Measurements from ENCODE around the gene LRG1.

LRG1 gene

DNA sequence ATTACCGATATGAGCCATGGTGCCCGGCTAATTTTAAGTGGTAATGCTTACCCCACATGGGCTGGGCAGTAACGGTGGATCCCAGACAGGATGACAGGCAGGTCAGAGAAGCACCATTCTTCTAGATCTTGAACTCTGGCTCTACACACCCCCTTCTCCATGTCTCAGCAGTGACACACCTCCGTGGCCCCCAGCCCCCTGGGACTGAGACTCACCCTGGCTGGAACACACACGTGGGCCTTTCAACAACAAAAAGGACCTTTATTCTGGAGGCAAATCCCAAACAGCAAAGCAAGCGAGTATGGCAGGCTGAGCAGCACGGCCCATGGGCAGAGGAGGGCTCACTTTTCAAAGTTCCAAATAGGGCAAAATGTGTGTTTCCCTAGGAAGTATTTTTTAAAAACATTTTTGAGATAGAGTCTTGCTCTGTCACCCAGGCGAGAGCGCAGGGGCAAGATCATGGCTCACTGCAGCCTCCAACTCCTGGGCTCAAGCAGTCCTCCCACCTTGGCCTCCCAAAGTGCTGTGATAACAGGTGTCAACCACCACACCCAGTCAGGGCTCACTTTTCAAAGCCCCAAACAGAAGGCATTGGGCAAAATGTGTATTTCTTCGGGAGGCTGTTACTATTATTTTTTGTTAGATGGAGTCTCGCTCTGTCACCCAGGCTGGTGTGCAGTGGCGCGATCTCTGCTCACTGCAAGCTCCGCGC lies 17.4 kb downstream of the LRG1 start:
- Histone ChIP-seq H3K27me3 (ENCODE audit: insufficient read depth, low read length, poor library complexity) (no peaks in the 10 kb centered on the region), H3K4me1 (ENCODE audit: control insufficient read depth, low read depth, low read length) (no peaks in the 10 kb centered on the region), H2BK120ac (ENCODE audit: low read depth, low read length) (no peak overlapping the region), H3K79me1 (ENCODE audit: low read length) (no peaks in the 10 kb centered on the region), H3K56ac (ENCODE audit: low read length) (no peak overlapping the region), H3K4me3 (ENCODE audit: low read length) (no peak overlapping the region), H3K18ac (ENCODE audit: low read length) (no peak overlapping the region), H3K36me3 (ENCODE audit: control insufficient read depth, insufficient read depth, low read length) (no peaks in the 10 kb centered on the region), H4K5ac (ENCODE audit: low read length) (no peak overlapping the region), H2BK15ac (replicated peaks; ENCODE audit: low read depth) (no peak overlapping the region), H3K4ac (ENCODE audit: low read depth, low read length) (no peak overlapping the region), H3K27ac (ENCODE audit: low read depth, low read length) (no peak overlapping the region), H3K9ac (ENCODE audit: low read length) (no peak overlapping the region), H2BK5ac (ENCODE audit: low read length) (no peak overlapping the region), H4K8ac (ENCODE audit: low read depth, low read length) (no peak overlapping the region), H3K4me2 (ENCODE audit: low read length) (no peak overlapping the region), H3K79me2 (ENCODE audit: control insufficient read depth, insufficient read depth, low read length) (no peaks in the 10 kb centered on the region), H2AK5ac (ENCODE audit: low read length) (no peak overlapping the region), H3K23ac (ENCODE audit: low read length) (no peak overlapping the region)
- no CpG with 5 or more reads among the region's 15 CpGs for WGBS (ENCODE audit: extremely low coverage, insufficient coverage, low lambda C conversion rate)
- DNase-seq, result no peak

DNA sequence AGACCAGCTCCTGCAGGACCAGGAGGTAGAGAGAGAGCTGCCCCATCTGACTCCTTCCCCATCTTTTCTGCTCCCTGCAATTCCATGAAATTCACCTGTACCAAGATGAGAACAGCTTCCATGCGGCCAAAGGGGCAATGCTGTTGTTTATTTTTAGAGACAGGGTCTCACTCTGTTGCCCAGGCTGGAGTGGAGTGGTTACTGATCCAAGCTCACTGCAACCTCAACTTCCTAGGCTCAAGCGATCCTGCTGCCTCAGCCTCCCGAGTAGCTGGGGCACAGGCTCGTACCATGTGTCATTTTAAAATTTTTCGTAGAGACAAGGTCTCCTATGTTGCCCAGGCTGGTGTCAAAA lies 18.0 kb downstream of the LRG1 start:
- H3K27ac ChIP-seq (ENCODE audit: low read depth, low read length), result no peak overlapping the region
- no peak overlapping the region for H2BK5ac ChIP-seq (ENCODE audit: low read length)
- no peak overlapping the region for H3K4me2 ChIP-seq (ENCODE audit: low read length)
- H3K4ac ChIP-seq (ENCODE audit: low read depth, low read length), result no peak overlapping the region
- no peak overlapping the region for H2BK120ac ChIP-seq (ENCODE audit: low read depth, low read length)
- H2BK15ac ChIP-seq (replicated peaks; ENCODE audit: low read depth), result no peak overlapping the region
- H3K56ac ChIP-seq (ENCODE audit: low read length), result no peak overlapping the region
- H3K79me1 ChIP-seq (ENCODE audit: low read length), result no peaks in the 10 kb centered on the region
- no peak overlapping the region for H3K18ac ChIP-seq (ENCODE audit: low read length)
- no peak for DNase-seq
- H3K9ac ChIP-seq (ENCODE audit: low read length), result no peak overlapping the region
- no peaks in the 10 kb centered on the region for H3K27me3 ChIP-seq (ENCODE audit: insufficient read depth, low read length, poor library complexity)
- H3K23ac ChIP-seq (ENCODE audit: low read length), result no peak overlapping the region
- H3K36me3 ChIP-seq (ENCODE audit: control insufficient read depth, insufficient read depth, low read length), result no peaks in the 10 kb centered on the region
- H4K8ac ChIP-seq (ENCODE audit: low read depth, low read length), result no peak overlapping the region
- H3K4me3 ChIP-seq (ENCODE audit: low read length), result no peak overlapping the region
- H2AK5ac ChIP-seq (ENCODE audit: low read length), result no peak overlapping the region
- H4K5ac ChIP-seq (ENCODE audit: low read length), result no peak overlapping the region
- H3K4me1 ChIP-seq (ENCODE audit: control insufficient read depth, low read depth, low read length), result no peaks in the 10 kb centered on the region
- H3K79me2 ChIP-seq (ENCODE audit: control insufficient read depth, insufficient read depth, low read length), result no peaks in the 10 kb centered on the region
- WGBS (ENCODE audit: extremely low coverage, insufficient coverage, low lambda C conversion rate), result no CpG with 5 or more reads among the region's 5 CpGs

DNA sequence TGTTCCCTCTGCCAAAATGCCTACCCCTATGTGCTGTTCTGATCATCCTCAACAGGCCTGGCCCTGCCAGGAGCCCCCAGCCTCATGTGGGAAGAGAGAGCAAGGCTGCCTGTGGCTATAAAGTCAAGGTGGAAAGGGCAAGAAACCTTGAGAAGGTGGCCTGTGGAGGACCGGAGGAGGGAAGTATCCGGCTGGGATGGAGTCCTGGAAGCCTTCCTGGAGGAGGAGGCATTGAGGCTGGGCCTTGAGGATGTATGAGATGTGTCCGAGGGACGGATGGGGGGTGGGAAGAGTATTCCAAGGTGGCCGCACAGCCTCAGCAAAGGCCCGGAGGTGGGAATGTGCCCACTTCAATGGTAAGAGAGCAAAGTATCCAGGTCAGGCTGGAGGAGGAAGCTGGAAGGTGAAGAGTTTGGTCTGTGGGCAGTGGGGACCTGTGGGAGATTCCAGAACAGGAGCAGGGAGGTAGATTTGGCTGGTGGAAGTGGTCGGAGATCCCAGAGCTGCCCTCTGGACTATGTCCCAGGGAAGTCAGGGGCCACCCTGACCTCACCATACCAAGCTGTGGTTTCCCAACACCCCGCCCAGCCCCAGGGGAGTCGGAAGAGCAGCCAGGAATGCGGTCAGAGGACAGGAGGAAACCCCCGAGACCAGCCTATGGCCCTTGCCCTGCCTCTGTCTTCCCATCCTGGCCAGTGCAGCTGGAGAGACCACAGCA lies 18.5 kb downstream of the LRG1 start:
- Histone ChIP-seq H4K5ac (ENCODE audit: low read length) (no peak overlapping the region), H3K27ac (ENCODE audit: low read depth, low read length) (no peak overlapping the region), H3K4me3 (ENCODE audit: low read length) (no peak overlapping the region), H3K9ac (ENCODE audit: low read length) (no peak overlapping the region), H2BK15ac (replicated peaks; ENCODE audit: low read depth) (no peak overlapping the region), H3K79me1 (ENCODE audit: low read length) (no peaks in the 10 kb centered on the region), H3K27me3 (ENCODE audit: insufficient read depth, low read length, poor library complexity) (no peaks in the 10 kb centered on the region), H3K4me2 (ENCODE audit: low read length) (no peak overlapping the region), H3K18ac (ENCODE audit: low read length) (no peak overlapping the region), H3K56ac (ENCODE audit: low read length) (no peak overlapping the region), H3K4me1 (ENCODE audit: control insufficient read depth, low read depth, low read length) (no peaks in the 10 kb centered on the region), H2AK5ac (ENCODE audit: low read length) (no peak overlapping the region), H3K36me3 (ENCODE audit: control insufficient read depth, insufficient read depth, low read length) (no peaks in the 10 kb centered on the region), H2BK5ac (ENCODE audit: low read length) (no peak overlapping the region), H2BK120ac (ENCODE audit: low read depth, low read length) (no peak overlapping the region), H3K79me2 (ENCODE audit: control insufficient read depth, insufficient read depth, low read length) (no peaks in the 10 kb centered on the region), H3K4ac (ENCODE audit: low read depth, low read length) (no peak overlapping the region), H4K8ac (ENCODE audit: low read depth, low read length) (no peak overlapping the region), H3K23ac (ENCODE audit: low read length) (no peak overlapping the region)
- DNase-seq, result no peak
- no CpG with 5 or more reads among the region's 11 CpGs for WGBS (ENCODE audit: extremely low coverage, insufficient coverage, low lambda C conversion rate)

DNA sequence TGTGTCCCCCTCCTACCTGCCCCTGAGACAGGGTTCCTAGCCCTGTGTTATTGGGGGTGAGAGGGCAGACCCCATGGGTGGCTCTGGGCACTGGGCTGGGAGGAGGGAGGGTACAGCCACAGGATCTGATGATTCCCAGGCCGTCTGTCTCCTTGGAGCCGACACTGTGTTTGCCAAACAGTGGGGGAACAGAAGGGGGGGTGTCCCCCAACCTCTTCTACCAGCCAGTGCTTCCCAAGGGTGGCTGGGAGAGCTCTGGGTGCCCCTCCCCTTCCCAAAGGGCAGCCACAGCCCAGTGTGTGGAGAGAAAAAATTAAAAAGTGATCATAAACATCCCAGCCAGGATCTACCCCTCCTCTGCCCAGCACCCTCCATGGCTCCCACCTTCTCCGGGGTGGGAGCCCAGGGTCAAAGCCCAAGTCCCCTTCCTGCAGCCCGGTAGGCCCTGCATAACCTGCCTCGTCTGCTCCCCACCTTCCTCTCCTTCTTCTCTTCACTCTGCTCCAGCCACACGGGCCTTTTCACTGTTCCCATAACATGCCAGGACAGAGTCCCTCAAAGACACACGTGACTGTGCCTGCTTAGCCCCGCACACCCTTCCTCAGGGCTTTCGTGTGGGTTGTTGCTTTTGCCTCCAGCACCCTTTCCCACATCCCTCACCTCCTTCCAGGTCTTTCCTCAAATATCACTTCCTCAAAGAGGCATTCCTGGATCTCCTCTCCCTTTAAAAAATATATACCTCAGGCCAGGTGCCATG lies 20.1 kb downstream of the LRG1 start:
- Histone ChIP-seq H3K56ac (ENCODE audit: low read length) (no peak overlapping the region), H2AK5ac (ENCODE audit: low read length) (no peak overlapping the region), H4K8ac (ENCODE audit: low read depth, low read length) (no peak overlapping the region), H3K4me1 (ENCODE audit: control insufficient read depth, low read depth, low read length) (no peaks in the 10 kb centered on the region), H3K36me3 (ENCODE audit: control insufficient read depth, insufficient read depth, low read length) (no peaks in the 10 kb centered on the region), H3K18ac (ENCODE audit: low read length) (no peak overlapping the region), H3K9ac (ENCODE audit: low read length) (no peak overlapping the region), H3K79me1 (ENCODE audit: low read length) (no peaks in the 10 kb centered on the region), H3K4me3 (ENCODE audit: low read length) (no peak overlapping the region), H4K5ac (ENCODE audit: low read length) (no peak overlapping the region), H3K4me2 (ENCODE audit: low read length) (no peak overlapping the region), H3K27ac (ENCODE audit: low read depth, low read length) (no peak overlapping the region), H2BK15ac (replicated peaks; ENCODE audit: low read depth) (no peak overlapping the region), H2BK5ac (ENCODE audit: low read length) (no peak overlapping the region), H3K23ac (ENCODE audit: low read length) (no peak overlapping the region), H3K4ac (ENCODE audit: low read depth, low read length) (no peak overlapping the region), H3K79me2 (ENCODE audit: control insufficient read depth, insufficient read depth, low read length) (no peaks in the 10 kb centered on the region), H3K27me3 (ENCODE audit: insufficient read depth, low read length, poor library complexity) (no peaks in the 10 kb centered on the region), H2BK120ac (ENCODE audit: low read depth, low read length) (no peak overlapping the region)
- DNase-seq, result no peak
- WGBS (ENCODE audit: extremely low coverage, insufficient coverage, low lambda C conversion rate), result no CpG with 5 or more reads among the region's 9 CpGs

DNA sequence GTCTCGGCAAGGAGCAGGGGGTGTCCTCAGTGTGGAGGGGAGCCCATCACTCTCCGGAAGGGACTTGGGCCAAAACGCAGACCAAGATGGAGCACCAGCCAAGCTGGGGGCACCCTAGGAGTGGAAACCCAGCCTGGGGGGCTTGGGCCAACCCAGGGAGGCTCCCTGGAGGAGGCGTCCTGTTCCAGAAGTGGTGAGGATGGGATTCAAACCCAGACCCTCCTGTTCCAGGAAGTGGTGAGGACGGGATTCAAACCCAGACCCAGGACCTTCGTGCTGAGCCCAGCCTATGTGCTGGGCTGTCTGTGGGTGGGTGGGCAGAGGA lies 20.7 kb downstream of the LRG1 start:
- H3K18ac ChIP-seq (ENCODE audit: low read length), result no peak overlapping the region

More for the DNA sequence above, 20.7 kb downstream of the LRG1 start:
- Histone ChIP-seq H3K36me3 (ENCODE audit: control insufficient read depth, insufficient read depth, low read length) (no peaks in the 10 kb centered on the region), H3K79me1 (ENCODE audit: low read length) (no peaks in the 10 kb centered on the region), H3K79me2 (ENCODE audit: control insufficient read depth, insufficient read depth, low read length) (no peaks in the 10 kb centered on the region), H3K56ac (ENCODE audit: low read length) (no peak overlapping the region), H4K8ac (ENCODE audit: low read depth, low read length) (no peak overlapping the region), H3K4me3 (ENCODE audit: low read length) (no peak overlapping the region), H3K4me1 (ENCODE audit: control insufficient read depth, low read depth, low read length) (no peaks in the 10 kb centered on the region), H3K23ac (ENCODE audit: low read length) (no peak overlapping the region), H3K27ac (ENCODE audit: low read depth, low read length) (no peak overlapping the region), H3K27me3 (ENCODE audit: insufficient read depth, low read length, poor library complexity) (no peaks in the 10 kb centered on the region), H3K9ac (ENCODE audit: low read length) (no peak overlapping the region), H2BK5ac (ENCODE audit: low read length) (no peak overlapping the region), H2BK15ac (replicated peaks; ENCODE audit: low read depth) (no peak overlapping the region), H3K4ac (ENCODE audit: low read depth, low read length) (no peak overlapping the region), H2AK5ac (ENCODE audit: low read length) (no peak overlapping the region), H4K5ac (ENCODE audit: low read length) (no peak overlapping the region), H3K4me2 (ENCODE audit: low read length) (no peak overlapping the region), H2BK120ac (ENCODE audit: low read depth, low read length) (no peak overlapping the region)
- DNase-seq, result no peak
- no CpG with 5 or more reads among the region's 6 CpGs for WGBS (ENCODE audit: extremely low coverage, insufficient coverage, low lambda C conversion rate)
